ENCODE results near the gene GPR37.

GPR37 gene

DNA sequence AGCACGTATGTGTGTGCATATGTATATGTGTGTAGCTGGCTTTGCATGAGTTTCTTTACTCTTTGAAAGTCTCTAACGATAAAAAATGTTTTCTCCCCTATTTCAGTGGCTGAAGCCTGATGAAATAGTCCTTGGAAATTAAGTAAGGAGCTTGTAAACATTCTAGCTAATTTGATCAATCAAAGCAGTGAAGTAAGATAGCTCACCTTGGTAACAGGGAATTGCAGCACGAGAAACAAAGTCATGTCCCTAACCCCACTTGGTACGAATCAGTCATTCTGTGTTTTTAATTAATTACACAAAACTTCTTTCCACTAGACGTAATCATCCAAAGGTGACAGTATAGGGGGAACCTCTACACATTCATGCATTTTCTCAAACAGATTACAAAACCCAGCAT lies 41.5 kb downstream of the GPR37 start:
- no peak overlapping the region for H3K4ac ChIP-seq (ENCODE audit: low read length)
- no peak overlapping the region for H2AFZ ChIP-seq (ENCODE audit: low read length)
- H3K4me2 ChIP-seq (ENCODE audit: insufficient read depth, low read length, poor library complexity, severe bottlenecking), result no peak overlapping the region
- no peak overlapping the region for H4K91ac ChIP-seq (ENCODE audit: low read depth, low read length, poor library complexity)
- H3K9ac ChIP-seq (ENCODE audit: low read depth, low read length, poor library complexity), result no peak overlapping the region
- no peak overlapping the region for H2BK15ac ChIP-seq (ENCODE audit: low read length)
- no peak overlapping the region for H3K18ac ChIP-seq (ENCODE audit: low read length)
- no peak overlapping the region for H2BK120ac ChIP-seq (ENCODE audit: low read depth, low read length)
- DNase-seq (ENCODE audit: low spot score), result no peak
- H3K79me1 ChIP-seq (ENCODE audit: low read depth, low read length), result no peaks in the 10 kb centered on the region
- H3K14ac ChIP-seq (ENCODE audit: low read length), result no peak overlapping the region
- H2BK5ac ChIP-seq (ENCODE audit: low read length), result no peak overlapping the region
- H2BK12ac ChIP-seq (ENCODE audit: low read length), result no peak overlapping the region
- H3K36me3 ChIP-seq (replicated peaks in 1 of 2; ENCODE audit: control insufficient read depth in 2 of 2, insufficient read depth in 2 of 2, low read length in 2 of 2), result peaks cover 0 to 2% of the 10 kb centered on the region in 2 donors
- H3K27me3 ChIP-seq (ENCODE audit: control insufficient read depth in 3 of 3, insufficient read depth in 3 of 3, low read depth in 1 of 3, low read length in 3 of 3), result no peaks in the 10 kb centered on the region
- WGBS, 2 donors (ENCODE audit: extremely low coverage in 2 of 2, insufficient read length in 2 of 2, insufficient replicate concordance in 1 of 2), result no CpG with 5 or more reads among the region's 5 CpGs
- no peak overlapping the region for H4K8ac ChIP-seq (ENCODE audit: low read depth, low read length)
- no peak overlapping the region for H3K23ac ChIP-seq (ENCODE audit: low read depth, low read length, poor library complexity)
- H3K9me3 ChIP-seq (replicated peaks in 1 of 2; ENCODE audit: control insufficient read depth in 2 of 2, insufficient read depth in 1 of 2, low read depth in 1 of 2, low read length in 2 of 2), result peaks cover 0 to 3% of the 10 kb centered on the region in 2 donors
- no peak overlapping the region for H2AK5ac ChIP-seq (ENCODE audit: low read depth, low read length)
- H3K27ac ChIP-seq (replicated peaks; ENCODE audit: low read length), result no peak overlapping the region
- no peak overlapping the region for H3K4me3 ChIP-seq (ENCODE audit: low read length in 2 of 2)
- peaks cover 2 to 4% of the 10 kb centered on the region in 2 donors for H3K4me1 ChIP-seq (ENCODE audit: control insufficient read depth in 2 of 2, insufficient read depth in 1 of 2, low read depth in 1 of 2, low read length in 2 of 2)

DNA sequence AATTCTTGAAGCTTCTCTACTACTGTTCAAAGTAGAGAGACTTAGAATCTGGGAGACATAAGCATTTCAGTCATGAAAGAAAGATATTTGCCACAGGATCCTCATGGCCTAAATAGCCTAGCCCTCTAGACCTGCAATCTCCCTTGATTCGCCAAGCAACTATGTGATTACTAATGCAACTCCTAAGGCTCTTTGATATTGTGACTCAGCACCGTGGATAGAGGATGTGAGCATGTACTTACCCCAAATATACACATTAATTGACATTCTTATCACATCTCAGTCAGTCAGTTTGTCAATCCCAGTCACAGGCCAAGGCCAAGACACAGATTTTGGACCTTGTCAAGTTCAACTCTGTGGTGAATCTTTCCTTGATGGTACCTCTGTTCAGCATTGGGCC lies 42.6 kb downstream of the GPR37 start:
- H3K9ac ChIP-seq (ENCODE audit: low read depth, low read length, poor library complexity), result no peak overlapping the region
- no peak overlapping the region for H2BK5ac ChIP-seq (ENCODE audit: low read length)
- H3K4me1 ChIP-seq (ENCODE audit: control insufficient read depth in 2 of 2, insufficient read depth in 1 of 2, low read depth in 1 of 2, low read length in 2 of 2), result peaks cover 2 to 4% of the 10 kb centered on the region in 2 donors
- H3K79me1 ChIP-seq (ENCODE audit: low read depth, low read length), result no peaks in the 10 kb centered on the region
- no peak overlapping the region for H3K23ac ChIP-seq (ENCODE audit: low read depth, low read length, poor library complexity)
- no peak overlapping the region for H3K27ac ChIP-seq (replicated peaks; ENCODE audit: low read length)
- no peaks in the 10 kb centered on the region for H3K9me3 ChIP-seq (replicated peaks in 1 of 2; ENCODE audit: control insufficient read depth in 2 of 2, insufficient read depth in 1 of 2, low read depth in 1 of 2, low read length in 2 of 2)
- no peak for DNase-seq (ENCODE audit: low spot score)
- H2BK120ac ChIP-seq (ENCODE audit: low read depth, low read length), result no peak overlapping the region
- H3K4ac ChIP-seq (ENCODE audit: low read length), result no peak overlapping the region
- no peak overlapping the region for H3K4me3 ChIP-seq (ENCODE audit: low read length in 2 of 2)
- no CpG with 5 or more reads among the region's 2 CpGs for WGBS, 2 donors (ENCODE audit: extremely low coverage in 2 of 2, insufficient read length in 2 of 2, insufficient replicate concordance in 1 of 2)
- no peak overlapping the region for H3K14ac ChIP-seq (ENCODE audit: low read length)
- H3K4me2 ChIP-seq (ENCODE audit: insufficient read depth, low read length, poor library complexity, severe bottlenecking), result no peak overlapping the region
- no peak overlapping the region for H3K18ac ChIP-seq (ENCODE audit: low read length)
- H2BK15ac ChIP-seq (ENCODE audit: low read length), result no peak overlapping the region
- H3K27me3 ChIP-seq (ENCODE audit: control insufficient read depth in 3 of 3, insufficient read depth in 3 of 3, low read depth in 1 of 3, low read length in 3 of 3), result no peaks in the 10 kb centered on the region
- H3K36me3 ChIP-seq (replicated peaks in 1 of 2; ENCODE audit: control insufficient read depth in 2 of 2, insufficient read depth in 2 of 2, low read length in 2 of 2), result peaks cover 0 to 2% of the 10 kb centered on the region in 2 donors
- no peak overlapping the region for H2BK12ac ChIP-seq (ENCODE audit: low read length)
- no peak overlapping the region for H4K91ac ChIP-seq (ENCODE audit: low read depth, low read length, poor library complexity)
- no peak overlapping the region for H2AK5ac ChIP-seq (ENCODE audit: low read depth, low read length)
- H2AFZ ChIP-seq (ENCODE audit: low read length), result no peak overlapping the region
- H4K8ac ChIP-seq (ENCODE audit: low read depth, low read length), result no peak overlapping the region

DNA sequence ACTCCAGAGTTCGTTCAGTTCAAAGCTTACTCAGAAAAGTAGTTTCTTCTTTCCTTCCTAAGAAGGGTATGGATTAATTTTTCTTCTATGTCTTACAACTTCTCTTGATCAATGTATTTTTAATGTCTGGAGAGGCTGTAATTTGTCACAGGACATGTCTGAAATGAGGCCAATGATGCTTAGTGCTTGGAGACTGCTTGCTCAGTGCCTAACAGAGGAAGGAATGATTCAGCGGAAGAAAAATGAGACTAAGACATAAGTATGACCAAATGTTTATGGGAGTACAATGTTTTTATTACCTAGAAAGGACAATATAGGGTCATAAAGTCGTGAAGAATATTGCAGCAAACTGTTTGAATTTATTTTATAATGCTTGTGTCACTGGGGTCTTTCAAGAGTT lies 43.3 kb downstream of the GPR37 start:
- H4K91ac ChIP-seq (ENCODE audit: low read depth, low read length, poor library complexity), result no peak overlapping the region
- no peak overlapping the region for H2BK5ac ChIP-seq (ENCODE audit: low read length)
- H3K4me2 ChIP-seq (ENCODE audit: insufficient read depth, low read length, poor library complexity, severe bottlenecking), result no peak overlapping the region
- H2AFZ ChIP-seq (ENCODE audit: low read length), result no peak overlapping the region
- no peak overlapping the region for H3K27ac ChIP-seq (replicated peaks; ENCODE audit: low read length)
- no peak overlapping the region for H3K4ac ChIP-seq (ENCODE audit: low read length)
- no peak overlapping the region for H3K14ac ChIP-seq (ENCODE audit: low read length)
- H3K36me3 ChIP-seq (replicated peaks in 1 of 2; ENCODE audit: control insufficient read depth in 2 of 2, insufficient read depth in 2 of 2, low read length in 2 of 2), result peaks cover 0 to 2% of the 10 kb centered on the region in 2 donors
- no peak for DNase-seq (ENCODE audit: low spot score)
- H3K9me3 ChIP-seq (replicated peaks in 1 of 2; ENCODE audit: control insufficient read depth in 2 of 2, insufficient read depth in 1 of 2, low read depth in 1 of 2, low read length in 2 of 2), result no peaks in the 10 kb centered on the region
- no peak overlapping the region for H2BK12ac ChIP-seq (ENCODE audit: low read length)
- H3K4me1 ChIP-seq (ENCODE audit: control insufficient read depth in 2 of 2, insufficient read depth in 1 of 2, low read depth in 1 of 2, low read length in 2 of 2), result peaks cover 2 to 4% of the 10 kb centered on the region in 2 donors
- H3K27me3 ChIP-seq (ENCODE audit: control insufficient read depth in 3 of 3, insufficient read depth in 3 of 3, low read depth in 1 of 3, low read length in 3 of 3), result no peaks in the 10 kb centered on the region
- no peak overlapping the region for H3K18ac ChIP-seq (ENCODE audit: low read length)
- H3K9ac ChIP-seq (ENCODE audit: low read depth, low read length, poor library complexity), result no peak overlapping the region
- no CpG with 5 or more reads among the region's 3 CpGs for WGBS, 2 donors (ENCODE audit: extremely low coverage in 2 of 2, insufficient read length in 2 of 2, insufficient replicate concordance in 1 of 2)
- no peak overlapping the region for H2BK15ac ChIP-seq (ENCODE audit: low read length)
- no peak overlapping the region for H4K8ac ChIP-seq (ENCODE audit: low read depth, low read length)
- H2BK120ac ChIP-seq (ENCODE audit: low read depth, low read length), result no peak overlapping the region
- no peak overlapping the region for H3K23ac ChIP-seq (ENCODE audit: low read depth, low read length, poor library complexity)
- H3K79me1 ChIP-seq (ENCODE audit: low read depth, low read length), result no peaks in the 10 kb centered on the region
- H2AK5ac ChIP-seq (ENCODE audit: low read depth, low read length), result no peak overlapping the region
- no peak overlapping the region for H3K4me3 ChIP-seq (ENCODE audit: low read length in 2 of 2)

DNA sequence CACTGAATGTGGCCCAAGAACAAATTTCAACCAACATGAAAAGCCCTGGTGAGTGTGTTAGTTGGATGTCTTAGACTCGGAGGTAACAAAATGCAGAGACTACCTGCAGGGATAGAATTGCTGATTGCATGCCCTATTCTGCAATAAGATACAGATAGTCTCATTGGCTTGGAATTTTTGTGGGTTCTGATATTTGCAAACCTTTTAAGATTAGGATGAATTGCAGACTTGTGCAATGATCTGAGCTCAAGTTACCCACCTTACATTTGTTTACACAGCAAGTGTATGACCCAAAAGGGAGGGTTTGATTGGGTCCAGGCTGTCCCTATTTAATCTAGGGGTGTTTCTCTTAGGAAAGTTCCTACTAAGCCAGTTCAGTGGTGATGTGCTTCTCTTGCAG lies 45.4 kb downstream of the GPR37 start:
- WGBS, 2 donors (ENCODE audit: extremely low coverage in 2 of 2, insufficient read length in 2 of 2, insufficient replicate concordance in 1 of 2), result no CpG with 5 or more reads among the region's 1 CpG
- H4K8ac ChIP-seq (ENCODE audit: low read depth, low read length), result no peak overlapping the region
- no peak for DNase-seq (ENCODE audit: low spot score)

More for the DNA sequence above, 45.4 kb downstream of the GPR37 start:
- H2AK5ac ChIP-seq (ENCODE audit: low read depth, low read length), result no peak overlapping the region
- H3K18ac ChIP-seq (ENCODE audit: low read length), result no peak overlapping the region
- no peak overlapping the region for H3K4me3 ChIP-seq (ENCODE audit: low read length in 2 of 2)
- no peak overlapping the region for H3K23ac ChIP-seq (ENCODE audit: low read depth, low read length, poor library complexity)
- no peak overlapping the region for H4K91ac ChIP-seq (ENCODE audit: low read depth, low read length, poor library complexity)
- H3K79me1 ChIP-seq (ENCODE audit: low read depth, low read length), result no peaks in the 10 kb centered on the region
- no peaks in the 10 kb centered on the region for H3K9me3 ChIP-seq (replicated peaks in 1 of 2; ENCODE audit: control insufficient read depth in 2 of 2, insufficient read depth in 1 of 2, low read depth in 1 of 2, low read length in 2 of 2)
- no peak overlapping the region for H2BK12ac ChIP-seq (ENCODE audit: low read length)
- H3K4ac ChIP-seq (ENCODE audit: low read length), result no peak overlapping the region
- H2BK5ac ChIP-seq (ENCODE audit: low read length), result no peak overlapping the region
- H2BK15ac ChIP-seq (ENCODE audit: low read length), result no peak overlapping the region
- no peaks in the 10 kb centered on the region for H3K27me3 ChIP-seq (ENCODE audit: control insufficient read depth in 3 of 3, insufficient read depth in 3 of 3, low read depth in 1 of 3, low read length in 3 of 3)
- peaks cover 2 to 4% of the 10 kb centered on the region in 2 donors for H3K4me1 ChIP-seq (ENCODE audit: control insufficient read depth in 2 of 2, insufficient read depth in 1 of 2, low read depth in 1 of 2, low read length in 2 of 2)
- no peak overlapping the region for H3K27ac ChIP-seq (replicated peaks; ENCODE audit: low read length)
- H3K36me3 ChIP-seq (replicated peaks in 1 of 2; ENCODE audit: control insufficient read depth in 2 of 2, insufficient read depth in 2 of 2, low read length in 2 of 2), result no peaks in the 10 kb centered on the region
- H2AFZ ChIP-seq (ENCODE audit: low read length), result no peak overlapping the region
- no peak overlapping the region for H3K9ac ChIP-seq (ENCODE audit: low read depth, low read length, poor library complexity)
- H3K14ac ChIP-seq (ENCODE audit: low read length), result no peak overlapping the region
- H3K4me2 ChIP-seq (ENCODE audit: insufficient read depth, low read length, poor library complexity, severe bottlenecking), result no peak overlapping the region
- H2BK120ac ChIP-seq (ENCODE audit: low read depth, low read length), result no peak overlapping the region
